Neural progenitor cell (in vitro differentiated cells): ENCODE results near the gene CADM1. TPM values are rescaled to one million over a fixed set of nuclear protein-coding genes. Genes with fewer than 3 reads are reported as not detected.

ENCODE experiments used
- DNase-seq: peaks from one replicate; pipeline ENCODE4 v3.0.0-alpha.2; 2016; ENCODE audit warnings: low spot score
- H2AFZ ChIP-seq: fragments of 200-600 bp; sonication (generic); replicated peaks from 2 replicates; pipeline ENCODE4 v1.6.1; 2016; ENCODE audit warnings: antibody characterized with exemption
- H3F3A ChIP-seq: fragments of 200-600 bp; sonication (generic); 2 replicates; pipeline ENCODE4 v1.6.1; 2016; ENCODE audit warnings: antibody characterized with exemption, low read depth
- H3K27ac ChIP-seq: fragments of 200-600 bp; sonication (generic); 2 replicates; pipeline ENCODE4 v1.5.1; 2016; ENCODE audit warnings: mild to moderate bottlenecking
- H3K27me3 ChIP-seq: fragments of 200-600 bp; sonication (generic); 2 replicates; pipeline ENCODE4 v1.6.1; 2016; ENCODE audit warnings: mild to moderate bottlenecking, moderate library complexity
- H3K36me3 ChIP-seq: fragments of 200-600 bp; sonication (generic); 2 replicates; pipeline ENCODE4 v1.5.1; 2016
- H3K4me1 ChIP-seq: fragments of 200-600 bp; sonication (generic); 2 replicates; pipeline ENCODE4 v1.6.1; 2016; ENCODE audit warnings: mixed run types
- H3K4me2 ChIP-seq: fragments of 200-600 bp; sonication (generic); 2 replicates; pipeline ENCODE4 v1.6.1; 2016
- H3K4me3 ChIP-seq: fragments of 200-600 bp; sonication (generic); 2 replicates; pipeline ENCODE4 v1.5.1; 2016
- H3K79me2 ChIP-seq: fragments of 200-600 bp; sonication (generic); 2 replicates; pipeline ENCODE4 v1.6.1; 2016; ENCODE audit warnings: low read depth
- H3K9ac ChIP-seq: fragments of 200-600 bp; sonication (generic); 2 replicates; pipeline ENCODE4 v1.6.1; 2016
- H3K9me3 ChIP-seq: fragments of 200-600 bp; sonication (generic); 2 replicates; pipeline ENCODE4 v1.5.1; 2016; ENCODE audit warnings: low read depth
- H4K20me1 ChIP-seq: fragments of 200-600 bp; sonication (generic); 2 replicates; pipeline ENCODE4 v1.6.1; 2016; ENCODE audit warnings: low read depth
- H3K27ac Mint-ChIP-seq: 3 replicates; pipeline ENCODE4 v1.8.0; 2021; ENCODE audit warnings: mixed read lengths
- H3K27me3 Mint-ChIP-seq: 2 replicates; pipeline ENCODE4 v1.8.0; 2022; ENCODE audit warnings: low read depth, mild to moderate bottlenecking, inconsistent platforms, moderate library complexity, mixed read lengths; ENCODE audit not compliant: insufficient read depth
- H3K36me3 Mint-ChIP-seq: 3 replicates; pipeline ENCODE4 v1.8.0; 2021; ENCODE audit warnings: mixed read lengths
- H3K4me1 Mint-ChIP-seq: 3 replicates; pipeline ENCODE4 v1.8.0; 2021; ENCODE audit warnings: mixed read lengths
- H3K4me3 Mint-ChIP-seq: 3 replicates; pipeline ENCODE4 v1.8.0; 2021; ENCODE audit warnings: mild to moderate bottlenecking, moderate library complexity, mixed read lengths
- H3K9me3 Mint-ChIP-seq: 3 replicates; pipeline ENCODE4 v1.8.0; 2020; ENCODE audit warnings: mixed read lengths
- CTCF ChIP-seq: fragments of 200-600 bp; sonication (generic); IDR thresholded peaks from 2 replicates; pipeline ENCODE4 v1.5.1; 2017; ENCODE audit warnings: antibody characterized with exemption, mild to moderate bottlenecking
- EZH2 ChIP-seq: fragments of 200-600 bp; sonication (generic); IDR thresholded peaks from 2 replicates; pipeline ENCODE4 v1.6.1; 2017; ENCODE audit warnings: antibody characterized with exemption, mild to moderate bottlenecking, moderate library complexity
- EZH2phosphoT487 ChIP-seq: fragments of 200-600 bp; sonication (generic); IDR thresholded peaks from 2 replicates; pipeline ENCODE4 v1.6.1; 2017; ENCODE audit warnings: antibody characterized with exemption
- total RNA-seq: library from RNA; depleted of rRNA; stranded (reverse); fragments of >200 nt; gene quantifications from 2 replicates; pipeline ENCODE4 v1.2.3, GENCODE V29; 2015; ENCODE audit warnings: low replicate concordance

Gene CADM1
- total RNA-seq, 1 donor from 2014 or later: 123 TPM

GRCh38 chr11:115425816-115426215 is 78.4 kb downstream of the CADM1 start:
- H3K4me1 ChIP-seq: peaks cover 9% of the 10 kb centered on the region
- no peaks in the 10 kb centered on the region for H3K27me3 ChIP-seq
- no peak overlapping the region for H2AFZ ChIP-seq
- H3K4me3 ChIP-seq: no peak overlapping the region
- H3K9me3 ChIP-seq: no peaks in the 10 kb centered on the region
- no peak overlapping the region for H3K4me2 ChIP-seq
- TF ChIP-seq EZH2 (no peak), EZH2phosphoT487 (no peak), CTCF (no peak)
- Mint-ChIP-seq H3K27ac (no peak overlapping the region), H3K4me3 (no peak overlapping the region), H3K4me1 (peaks cover 14% of the 10 kb centered on the region), H3K36me3 (peaks cover 1% of the 10 kb centered on the region), H3K9me3 (no peaks in the 10 kb centered on the region), H3K27me3 (no peaks in the 10 kb centered on the region)
- H3F3A ChIP-seq: no peaks in the 10 kb centered on the region
- no peak overlapping the region for H3K27ac ChIP-seq
- peaks cover 39% of the 10 kb centered on the region for H4K20me1 ChIP-seq
- H3K9ac ChIP-seq: no peak overlapping the region
- no peaks in the 10 kb centered on the region for H3K36me3 ChIP-seq
- peaks cover 16% of the 10 kb centered on the region for H3K79me2 ChIP-seq
- no peak for DNase-seq

- Histone ChIP-seq H3K4me3 (no peak overlapping the region), H4K20me1 (peaks cover 40% of the 10 kb centered on the region), H3K9me3 (no peaks in the 10 kb centered on the region), H3K27me3 (no peaks in the 10 kb centered on the region), H3K4me2 (no peak overlapping the region), H3K9ac (no peak overlapping the region), H3K79me2 (peaks cover 16% of the 10 kb centered on the region), H3K27ac (no peak overlapping the region), H3K36me3 (no peaks in the 10 kb centered on the region), H3F3A (no peaks in the 10 kb centered on the region), H2AFZ (no peak overlapping the region), H3K4me1 (peaks cover 9% of the 10 kb centered on the region)
- Mint-ChIP-seq H3K27ac (no peak overlapping the region), H3K36me3 (peaks cover 1% of the 10 kb centered on the region), H3K27me3 (no peaks in the 10 kb centered on the region), H3K4me1 (peaks cover 15% of the 10 kb centered on the region), H3K4me3 (no peak overlapping the region), H3K9me3 (no peaks in the 10 kb centered on the region)
- TF ChIP-seq CTCF (no peak), EZH2 (no peak), EZH2phosphoT487 (no peak)
- DNase-seq: no peak
These were observed 79.0 kb downstream of the CADM1 start for GRCh38 chr11:115425250-115425649.

GRCh38 chr11:115423728-115424459 is 80.3 kb downstream of the CADM1 start:
- Mint-ChIP-seq H3K4me1 (peaks cover 15% of the 10 kb centered on the region), H3K27ac (no peak overlapping the region), H3K9me3 (no peaks in the 10 kb centered on the region), H3K4me3 (no peak overlapping the region), H3K27me3 (no peaks in the 10 kb centered on the region), H3K36me3 (no peaks in the 10 kb centered on the region)
- Histone ChIP-seq H3K79me2 (peaks cover 15% of the 10 kb centered on the region), H3K4me3 (no peak overlapping the region), H3K36me3 (no peaks in the 10 kb centered on the region), H3F3A (no peaks in the 10 kb centered on the region), H4K20me1 (peaks cover 49% of the 10 kb centered on the region), H3K4me2 (no peak overlapping the region), H2AFZ (no peak overlapping the region), H3K27ac (no peak overlapping the region), H3K9ac (no peak overlapping the region), H3K27me3 (no peaks in the 10 kb centered on the region), H3K4me1 (peaks cover 9% of the 10 kb centered on the region), H3K9me3 (no peaks in the 10 kb centered on the region)
- no peak for DNase-seq
- no peak for TF ChIP-seq CTCF
- TF ChIP-seq EZH2: no peak
- no peak for TF ChIP-seq EZH2phosphoT487
